HTERT RPE-1 (cell line): ENCODE results near the gene STYXL1.
"Not testable (repeated sequence)": the region's sequence is repeated elsewhere in the genome, so short reads cannot be mapped to it uniquely, and the experiment has no call there.

Experiments used
- in situ Hi-C: fragments of 300-500 bp; cut with MboI; formaldehyde crosslinking; loops from 4 replicates; pipeline ENCODE4 v1.14.3; 2020; ENCODE audit warnings: low sequenced_read_pairs

Gene STYXL1, protein sequence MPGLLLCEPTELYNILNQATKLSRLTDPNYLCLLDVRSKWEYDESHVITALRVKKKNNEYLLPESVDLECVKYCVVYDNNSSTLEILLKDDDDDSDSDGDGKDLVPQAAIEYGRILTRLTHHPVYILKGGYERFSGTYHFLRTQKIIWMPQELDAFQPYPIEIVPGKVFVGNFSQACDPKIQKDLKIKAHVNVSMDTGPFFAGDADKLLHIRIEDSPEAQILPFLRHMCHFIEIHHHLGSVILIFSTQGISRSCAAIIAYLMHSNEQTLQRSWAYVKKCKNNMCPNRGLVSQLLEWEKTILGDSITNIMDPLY

DNA sequence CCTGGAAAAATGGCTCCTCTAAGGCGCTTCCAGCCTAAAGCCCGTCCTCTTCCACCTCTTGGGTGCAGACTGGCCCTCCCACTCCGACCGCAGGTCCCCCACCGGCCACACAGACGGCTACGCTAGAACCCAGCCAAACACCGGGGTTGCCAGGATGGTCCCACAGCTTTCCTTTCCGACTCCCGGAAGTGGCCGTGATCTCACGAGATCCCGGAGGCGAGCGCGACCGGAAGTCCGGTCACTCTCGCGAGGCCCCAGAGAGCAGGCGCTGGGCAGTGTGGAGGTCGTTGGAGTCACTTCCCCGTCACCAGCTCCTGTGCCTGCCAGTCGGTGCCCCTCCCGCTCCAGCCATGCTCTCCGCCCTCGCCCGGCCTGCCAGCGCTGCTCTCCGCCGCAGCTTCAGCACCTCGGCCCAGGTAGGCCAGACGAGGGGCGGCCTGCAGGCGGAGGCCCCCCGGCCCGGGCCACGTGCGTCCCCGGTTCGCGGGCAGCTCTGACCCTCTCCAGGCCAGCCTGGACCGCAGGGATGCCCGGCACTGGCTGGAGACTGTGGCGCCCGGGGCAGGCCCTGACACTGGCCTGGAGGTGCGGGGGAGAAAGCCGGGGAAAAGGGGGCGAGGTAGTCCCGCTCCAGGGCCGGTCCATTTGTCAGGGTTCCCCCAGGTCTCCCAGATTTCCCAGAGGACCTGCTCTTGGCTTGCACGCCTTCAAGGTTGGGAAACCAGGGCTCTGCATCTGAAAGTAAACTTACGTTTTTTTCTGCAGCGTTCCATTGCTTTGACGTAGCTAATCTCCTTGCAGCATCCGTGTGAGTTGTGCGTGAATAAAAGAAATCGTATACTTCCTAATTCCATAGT is at the start of gene STYXL1, which contains the start of gene MDH2:
Gene STYXL1 (minus strand): TSS at position 190 of the 857 bp plus-strand sequence. CDS start 17,477 bp downstream, outside the sequence.
Gene MDH2 (plus strand): TSS at position 296 of the 857 bp plus-strand sequence. CDS start 55 bp downstream, at position 351.
- in situ Hi-C loops, result no loop called here

DNA sequence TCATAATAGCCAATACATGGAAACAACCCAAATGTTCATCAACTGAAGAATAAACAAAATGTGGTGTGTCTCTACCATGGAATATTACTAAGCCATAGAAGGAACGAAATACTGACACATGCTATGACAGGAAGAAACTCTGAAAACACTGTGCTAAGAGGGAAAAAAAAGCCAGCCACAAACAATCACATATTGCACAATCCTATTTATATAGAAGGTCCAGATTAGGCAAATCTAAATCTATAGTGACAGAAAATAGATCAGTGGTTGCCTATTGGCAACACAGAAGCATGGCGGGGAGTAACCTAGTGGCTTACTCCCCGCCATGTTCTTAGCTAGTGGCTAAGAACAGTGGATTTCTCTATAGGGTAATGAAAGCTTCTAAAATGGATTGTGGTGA is 48.1 kb upstream of the STYXL1 start:
- in situ Hi-C loops, result no loop called here

DNA sequence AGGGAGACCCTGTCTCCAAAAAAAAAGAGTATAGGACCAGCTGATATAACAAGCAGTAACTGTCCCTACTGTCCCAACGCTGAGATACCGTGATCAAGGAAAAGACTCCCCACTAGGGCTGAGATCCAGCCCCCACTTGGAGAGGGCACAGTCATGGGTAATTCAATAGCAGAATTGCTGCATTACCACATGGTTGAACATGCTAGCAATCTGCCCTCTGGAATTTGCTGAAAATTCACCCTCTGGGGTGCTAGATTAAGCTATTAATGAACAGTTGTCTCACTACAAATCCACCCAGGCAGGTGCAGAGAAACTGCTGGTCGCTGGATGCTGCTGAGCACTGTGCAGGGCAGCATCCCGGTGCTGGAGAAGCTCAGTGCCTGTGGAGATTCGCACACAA is 46.5 kb upstream of the STYXL1 start:
- in situ Hi-C loops, result not testable (repeated sequence)

DNA sequence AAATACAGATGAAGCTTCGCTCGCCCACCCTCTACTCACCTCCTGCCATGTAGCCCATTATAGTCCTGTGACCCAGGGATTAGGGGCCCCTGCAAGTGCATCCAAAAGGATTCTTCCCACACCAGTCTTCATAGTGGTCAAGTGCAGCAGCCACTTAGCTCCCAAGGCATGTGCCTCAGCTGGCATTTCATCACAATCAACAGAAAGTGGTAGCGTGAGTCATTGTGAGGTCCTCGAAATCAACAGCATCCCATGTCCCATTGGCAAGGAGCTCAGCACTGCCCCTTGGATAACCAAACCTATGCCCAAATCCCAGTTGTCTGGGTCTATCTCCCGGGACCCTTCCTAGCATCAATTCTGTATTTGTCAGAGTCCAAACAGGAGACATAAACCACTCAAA is 45.7 kb upstream of the STYXL1 start:
- in situ Hi-C loops, result not testable (repeated sequence)

DNA sequence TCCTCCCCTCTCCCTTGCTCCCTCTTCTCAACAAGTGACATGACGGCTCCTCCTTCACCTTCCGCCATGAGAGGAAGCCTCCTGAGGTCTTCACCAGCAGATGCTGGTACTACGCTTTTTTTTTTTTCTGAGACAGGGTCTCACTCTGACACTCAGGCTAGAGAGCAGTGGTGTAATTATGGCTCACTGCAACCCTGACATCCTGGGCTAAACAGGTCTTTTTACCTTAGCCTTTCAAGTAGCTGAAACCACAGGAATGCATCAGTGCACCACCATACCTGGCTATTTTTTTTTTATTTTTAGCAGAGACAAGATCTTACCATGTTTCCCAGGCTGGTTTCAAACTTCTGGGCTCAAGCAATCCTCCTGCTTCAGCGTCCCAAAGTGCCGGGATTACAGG is 43.7 kb upstream of the STYXL1 start:
- in situ Hi-C loops, result no loop called here

DNA sequence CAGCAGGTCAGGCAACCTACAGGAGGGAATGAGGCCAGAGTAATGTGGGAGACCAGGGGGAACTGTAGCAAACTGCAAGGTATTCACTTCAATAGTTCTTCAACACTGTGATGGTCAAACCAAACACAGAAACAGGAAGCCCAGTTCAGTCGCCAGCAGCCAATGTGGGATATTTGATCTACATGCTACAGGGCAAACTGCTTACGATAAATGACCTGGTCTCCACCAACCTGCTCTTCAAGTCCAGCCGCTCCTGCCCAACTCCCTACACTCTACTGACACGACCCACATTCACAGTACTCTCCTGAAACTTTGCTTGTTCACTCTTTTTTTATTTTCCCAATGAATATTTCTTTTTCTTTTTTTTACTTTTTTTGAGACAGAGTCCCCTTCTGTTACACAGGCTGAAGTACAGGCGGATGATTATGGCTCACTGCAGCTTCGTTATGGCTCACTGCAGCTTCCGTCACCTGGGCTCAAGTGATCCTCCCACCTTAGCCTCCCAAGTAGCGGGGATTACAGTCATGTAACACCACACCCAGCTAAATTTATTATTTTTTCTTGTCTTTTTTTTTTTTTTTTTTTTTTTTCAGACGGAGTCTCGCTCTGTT is 42.2 kb upstream of the STYXL1 start:
- in situ Hi-C loops, result no loop called here

DNA sequence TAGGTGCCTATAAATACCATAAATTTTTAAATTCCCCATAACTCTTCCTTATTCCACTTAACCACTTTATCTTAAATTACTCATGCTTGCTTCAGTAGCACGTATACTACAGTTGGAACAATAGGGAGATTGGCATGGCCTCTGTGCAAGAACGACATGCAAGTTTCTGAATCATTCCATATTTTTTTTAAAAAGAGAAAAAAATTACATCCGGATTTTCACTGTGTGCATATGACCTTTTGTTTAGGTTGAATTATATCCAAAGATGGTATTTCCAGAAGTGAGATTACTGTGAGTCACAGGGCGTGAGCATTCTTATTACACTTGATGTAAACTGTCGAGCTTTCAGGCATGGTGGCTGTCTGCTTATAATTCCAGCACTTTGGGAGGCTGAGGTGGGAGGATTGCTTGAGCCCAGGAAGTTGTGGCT is 39.6 kb upstream of the STYXL1 start:
- in situ Hi-C loops, result not testable (repeated sequence)

DNA sequence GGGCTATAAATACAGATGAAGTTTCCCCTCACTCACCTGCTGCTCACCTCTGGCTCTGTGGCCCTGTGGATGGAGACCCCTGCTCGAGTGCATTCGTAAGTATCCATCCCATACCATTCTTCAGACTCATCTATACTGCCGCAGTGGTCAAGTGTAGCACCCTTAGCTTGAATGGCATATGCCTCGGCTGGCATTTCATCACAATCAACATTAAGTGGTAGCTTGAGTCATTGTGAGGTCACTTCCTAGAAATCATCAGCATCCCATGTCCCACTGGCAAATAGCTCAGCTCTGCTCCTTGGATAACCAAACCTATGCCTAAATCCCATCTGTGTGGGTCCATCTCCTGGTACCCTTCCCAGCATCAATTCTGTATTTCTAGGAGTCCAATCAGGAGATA is 38.3 kb upstream of the STYXL1 start:
- in situ Hi-C loops, result no loop called here

DNA sequence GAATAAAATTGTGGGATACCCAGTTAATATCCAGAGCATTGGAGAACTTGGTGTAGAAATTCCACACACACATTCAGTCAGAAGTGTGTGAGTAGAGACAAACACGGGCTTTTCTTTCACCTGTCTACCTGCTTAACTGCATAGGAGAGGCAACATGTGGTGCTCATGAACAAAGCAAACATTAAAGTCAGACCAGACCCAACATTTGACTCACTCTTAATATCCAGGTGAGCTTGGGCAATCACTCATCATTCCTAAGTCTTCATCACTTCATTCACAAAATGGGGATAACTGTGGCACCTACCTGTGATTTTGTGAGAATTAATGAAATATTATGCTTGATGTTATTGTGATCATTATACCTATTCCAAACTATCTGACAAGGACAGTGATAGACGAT is 36.3 kb upstream of the STYXL1 start:
- in situ Hi-C loops, result not testable (repeated sequence)

DNA sequence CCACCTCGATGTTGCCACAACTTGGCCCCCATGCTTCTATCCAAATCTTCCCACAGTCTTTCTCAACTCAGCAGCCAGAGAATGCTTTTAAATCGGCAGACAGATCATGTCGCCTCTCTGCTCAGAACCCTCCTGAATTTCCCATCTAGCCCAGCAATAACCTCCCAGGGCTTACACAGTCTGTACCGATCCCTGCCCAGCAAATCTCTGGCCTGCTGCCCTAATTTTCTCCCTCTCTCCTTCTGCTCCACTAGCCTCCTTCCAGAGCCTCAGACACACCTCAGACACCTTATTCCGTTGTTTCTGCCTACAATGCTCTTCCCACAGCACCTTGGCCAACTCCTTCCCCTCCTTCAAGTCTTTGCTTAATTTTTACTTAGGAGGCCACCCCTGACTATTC is 32.4 kb upstream of the STYXL1 start:
- in situ Hi-C loops, result no loop called here

DNA sequence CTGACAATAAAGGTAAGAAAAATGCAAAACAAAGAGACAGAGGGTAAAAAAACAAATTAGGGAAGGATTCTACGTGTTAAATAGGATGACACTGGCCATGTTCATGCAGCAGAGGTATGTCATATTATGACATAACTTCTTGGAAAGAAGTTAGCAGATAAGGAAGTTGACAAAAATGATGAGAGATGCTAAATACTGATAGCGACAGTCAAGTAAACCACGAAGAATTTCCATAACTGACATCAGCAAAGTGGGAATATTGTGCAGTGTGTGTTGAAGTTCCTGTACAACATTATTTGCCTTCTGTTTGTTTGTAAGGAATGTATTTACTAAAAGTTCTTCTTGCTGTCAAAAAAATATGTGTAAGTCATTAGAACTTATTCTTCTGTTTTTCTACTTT is 29.6 kb upstream of the STYXL1 start:
- in situ Hi-C loops, result no loop called here

DNA sequence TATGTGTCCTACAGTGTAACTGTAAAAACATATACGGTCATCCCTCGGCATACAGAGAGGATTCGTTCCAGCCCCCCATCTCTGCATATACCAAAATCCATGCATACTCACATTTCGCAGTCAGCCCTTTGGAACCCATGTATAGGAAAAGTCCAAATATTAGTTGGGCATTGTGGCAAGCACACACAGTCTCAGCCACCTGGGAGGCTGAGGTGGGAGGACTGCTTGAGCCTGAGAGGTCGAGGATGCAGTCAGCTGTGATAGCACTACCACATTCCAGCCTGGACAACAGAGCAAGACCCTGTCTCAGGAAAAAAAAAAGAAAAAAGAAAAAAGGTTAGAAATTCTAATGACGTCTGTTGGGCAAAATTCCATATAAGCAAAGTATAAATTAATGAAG is 29.2 kb upstream of the STYXL1 start:
- in situ Hi-C loops, result no loop called here

DNA sequence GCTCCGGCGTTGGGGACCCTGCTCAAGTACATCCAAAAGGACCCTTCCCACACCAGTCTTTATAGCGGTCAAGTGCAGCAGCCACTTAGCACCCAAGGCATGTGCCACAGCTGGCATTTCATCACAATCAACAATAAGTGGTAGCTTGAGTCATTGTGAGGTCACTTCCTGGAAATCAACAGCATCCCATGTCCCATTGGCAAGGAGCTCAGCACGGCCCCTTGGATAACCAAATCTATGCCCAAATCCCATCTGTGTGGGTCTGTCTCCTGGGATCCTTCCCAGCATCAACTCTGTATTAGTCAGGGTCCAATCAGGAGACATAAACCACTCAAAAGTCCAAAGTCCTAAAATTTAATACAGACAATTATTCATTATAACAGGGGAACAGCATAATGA is 27.2 kb upstream of the STYXL1 start:
- in situ Hi-C loops, result no loop called here

DNA sequence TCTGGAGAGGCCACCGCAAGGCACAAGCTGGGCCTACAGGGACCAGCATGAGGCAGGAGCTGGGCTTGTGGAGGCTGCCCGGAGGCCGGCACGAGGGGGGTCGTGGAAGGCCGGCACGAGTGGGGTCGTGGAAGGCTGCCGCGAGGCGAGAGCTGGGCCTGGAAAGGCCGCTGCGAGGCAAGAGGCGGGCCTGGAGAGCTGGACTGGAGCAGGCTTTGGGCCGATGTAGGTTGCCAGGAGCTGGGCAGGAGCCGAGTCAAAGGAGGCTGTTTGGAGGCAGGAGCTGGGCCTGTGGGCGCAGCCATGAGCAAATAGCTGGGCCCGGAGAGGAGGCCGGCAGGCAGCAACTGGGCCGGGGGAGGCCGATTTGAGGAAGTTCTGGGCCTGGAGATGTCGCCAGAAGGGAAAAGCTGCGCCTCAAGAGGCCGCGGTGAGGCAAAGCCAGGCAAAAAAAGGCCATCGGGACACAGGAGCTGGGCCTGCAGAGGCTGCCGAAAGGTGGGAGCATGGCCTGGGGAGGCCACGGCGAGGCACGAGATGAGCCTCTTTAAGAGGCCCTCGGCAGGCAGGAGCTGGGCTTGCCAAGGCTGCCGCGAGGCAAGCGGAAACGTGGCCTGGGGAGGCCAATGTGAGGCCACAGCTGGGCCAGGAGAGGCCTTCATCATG is 26.6 kb upstream of the STYXL1 start:
- in situ Hi-C loops, result no loop called here

DNA sequence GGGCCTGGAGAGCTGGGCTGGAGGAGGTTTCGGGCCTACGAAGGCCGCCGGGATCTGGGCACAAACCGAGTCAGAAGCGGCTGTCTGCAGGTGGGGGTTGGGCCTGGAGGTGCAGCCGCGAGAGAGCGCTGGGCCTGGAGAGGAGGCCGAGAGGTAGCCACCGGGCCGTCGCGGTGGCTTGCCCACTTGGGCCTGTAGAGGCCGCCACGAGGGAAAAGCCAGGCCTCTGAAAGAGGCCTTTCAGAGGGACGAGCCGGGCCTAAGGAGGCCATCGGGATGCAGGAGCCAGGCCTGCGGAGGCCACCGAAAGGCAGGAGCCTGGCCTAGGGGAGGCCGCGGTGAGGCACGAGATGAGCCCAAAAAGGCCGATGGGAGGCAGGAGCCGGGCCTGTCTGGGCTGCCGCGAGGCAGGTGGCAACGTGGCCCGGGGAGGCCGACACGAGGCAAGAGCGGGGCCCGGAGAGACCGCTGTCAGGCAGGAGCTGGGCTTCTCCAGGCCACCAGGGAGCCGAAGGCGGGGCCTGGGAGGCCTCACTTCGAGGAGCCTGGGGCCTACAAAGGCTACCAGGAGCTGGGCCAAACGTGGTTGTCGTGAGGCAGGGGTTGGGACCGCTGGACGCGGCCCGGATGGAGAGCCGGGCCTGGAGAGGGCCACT is 25.7 kb upstream of the STYXL1 start:
- in situ Hi-C loops, result no loop called here

DNA sequence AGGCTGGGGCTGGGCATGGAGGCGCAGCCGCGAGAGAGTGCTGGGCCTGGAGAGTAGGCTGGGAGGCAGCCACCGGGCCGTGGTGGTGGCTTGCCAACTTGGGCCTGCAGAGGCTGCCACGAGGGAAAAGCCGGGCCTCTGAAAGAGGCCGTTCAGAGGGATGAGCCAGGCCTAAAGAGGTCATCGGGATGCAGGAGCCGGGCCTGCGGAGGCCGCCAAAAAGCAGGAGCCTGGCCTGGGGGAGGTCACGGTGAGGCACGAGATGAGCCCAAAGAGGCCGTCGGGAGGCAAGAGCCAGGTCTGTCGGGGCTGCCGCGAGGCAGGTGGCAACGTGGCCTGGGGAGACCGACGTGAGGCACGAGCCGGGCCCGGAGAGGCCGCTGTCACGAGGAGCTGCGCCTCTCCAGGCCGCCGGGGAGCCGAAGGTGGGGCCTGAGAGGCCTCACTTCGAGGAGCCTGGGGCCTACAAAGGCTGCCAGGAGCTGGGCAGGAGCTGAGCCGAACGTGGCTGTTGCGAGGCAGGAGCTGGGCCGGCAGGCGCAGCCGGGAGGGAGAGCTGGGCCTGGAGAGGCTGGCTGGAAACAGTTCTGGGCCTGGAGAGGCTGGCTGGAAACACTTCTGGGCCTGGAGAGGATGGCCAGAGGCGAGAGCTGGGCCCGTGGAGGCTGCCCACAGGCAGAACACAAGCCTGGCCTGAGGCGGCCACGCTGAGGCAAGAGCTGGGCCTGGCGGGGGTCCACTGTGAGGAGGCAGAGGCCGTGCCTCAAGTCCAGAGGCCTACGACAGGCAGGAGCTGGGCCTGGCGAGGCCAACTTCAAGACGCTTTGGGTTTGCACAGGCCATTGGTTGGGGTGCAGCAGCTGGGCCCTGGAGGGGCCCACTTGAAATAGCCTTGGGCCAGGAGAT is 24.7 kb upstream of the STYXL1 start:
- in situ Hi-C loops, result no loop called here

DNA sequence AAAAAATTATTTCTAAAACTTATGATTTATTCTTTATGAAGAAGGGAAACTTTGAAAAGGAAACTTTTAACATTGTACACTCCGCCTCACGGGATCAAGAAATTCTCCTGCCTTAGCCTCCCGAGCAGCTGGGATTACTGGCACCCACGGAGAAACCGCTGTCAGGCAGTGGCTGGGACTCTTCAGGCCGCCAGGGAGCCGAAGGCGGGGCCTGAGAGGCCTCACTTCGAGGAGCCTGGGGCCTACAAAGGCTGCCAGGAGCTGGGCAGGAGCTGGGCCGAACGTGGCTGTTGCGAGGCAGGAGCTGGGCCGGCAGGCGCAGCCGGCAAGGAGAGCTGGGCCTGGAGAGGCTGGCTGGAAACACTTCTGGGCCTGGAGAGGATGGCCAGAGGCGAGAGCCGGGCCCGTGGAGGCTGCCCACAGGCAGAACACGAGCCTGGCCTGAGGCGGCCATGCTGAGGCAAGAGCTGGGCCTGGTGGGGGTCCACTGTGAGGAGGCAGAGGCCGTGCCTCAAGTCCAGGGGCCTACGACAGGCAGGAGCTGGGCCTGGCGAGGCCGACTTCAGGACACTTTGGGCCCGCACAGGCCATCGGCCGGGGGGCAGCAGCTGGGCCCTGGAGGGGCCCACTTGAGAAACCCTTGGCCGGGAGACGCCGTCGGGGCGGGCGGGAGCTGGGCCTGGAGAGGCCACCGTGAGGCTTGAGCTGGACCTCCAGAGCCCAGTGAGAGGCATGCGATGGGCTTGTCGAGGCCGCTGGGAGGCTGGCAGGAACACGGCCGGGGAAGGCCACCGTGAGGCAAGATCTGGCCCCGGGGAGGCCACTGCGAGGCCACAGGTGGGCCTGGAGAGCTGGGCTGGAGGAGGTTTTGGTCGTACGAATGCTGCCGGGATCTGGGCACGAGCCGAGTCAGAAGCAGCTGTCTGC is 23.8 kb upstream of the STYXL1 start:
- in situ Hi-C loops, result no loop called here

DNA sequence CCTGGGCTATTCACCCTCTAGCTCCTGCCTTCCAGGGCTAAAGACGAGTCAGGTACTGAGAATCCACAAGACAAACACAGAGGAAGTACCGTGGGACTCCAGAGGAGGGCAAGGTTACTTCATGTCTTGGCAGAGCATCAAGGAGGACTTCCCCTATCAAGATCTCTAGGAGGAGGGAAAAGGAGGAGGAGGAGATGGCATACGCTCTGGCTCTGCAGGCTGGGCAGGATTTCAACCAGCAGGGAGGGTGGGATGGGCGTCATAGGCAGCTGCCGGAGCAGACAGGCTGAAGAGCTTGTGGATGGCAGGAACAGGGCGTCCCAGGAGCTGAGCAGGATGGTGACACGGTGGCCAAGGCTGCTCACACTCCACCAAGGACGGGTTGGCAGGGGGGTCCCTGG is 21.4 kb upstream of the STYXL1 start:
- in situ Hi-C loops, result no loop called here
